Esophagus squamous epithelium (tissue), 5 donors: Measurements from ENCODE around the gene MAGEC1. TPM values are rescaled to one million over a fixed set of nuclear protein-coding genes. Genes with fewer than 3 reads are reported as not detected.

Experiments
- DNase-seq: peaks from one replicate; lab custom pipeline; 2025; lab: John Stamatoyannopoulos, UW
- H3K27ac ChIP-seq, 4 donors: fragments of 200-600 bp; sonication (generic); one replicate each; pipeline ENCODE4 v1.5.1; 2016 to 2019; ENCODE audit warnings: mild to moderate bottlenecking in 1 of 4
- H3K27me3 ChIP-seq, 4 donors: fragments of 200-600 bp; sonication (generic); 1 replicate in 3 of 4; 2 replicates in 1 of 4; pipeline versions ENCODE4 v1.5.1 to v1.6.0; 2017 to 2021; ENCODE audit warnings: antibody characterized with exemption in 1 of 4
- H3K36me3 ChIP-seq, 3 donors: fragments of 200-600 bp; sonication (generic); one replicate each; pipeline ENCODE4 v1.5.1; 2016 to 2019
- H3K4me1 ChIP-seq, 3 donors: fragments of 200-600 bp; sonication (generic); one replicate each; pipeline ENCODE4 v1.5.1; 2017 to 2019
- H3K4me3 ChIP-seq, 4 donors: fragments of 200-600 bp; sonication (generic); 1 replicate in 3 of 4; 2 replicates in 1 of 4; pipeline ENCODE4 v1.5.1; 2016 to 2019; ENCODE audit warnings: mild to moderate bottlenecking in 2 of 4, moderate library complexity in 1 of 4
- H3K9me3 ChIP-seq, 3 donors: fragments of 200-600 bp; sonication (generic); one replicate each; pipeline ENCODE4 v1.5.1; 2016 to 2019
- POLR2A ChIP-seq, 4 donors: fragments of 450-650 bp; IDR thresholded peaks; one replicate each; pipeline ENCODE4 v1.6.1; 2017; ENCODE audit warnings: antibody characterized with exemption in 4 of 4, mild to moderate bottlenecking in 4 of 4, moderate library complexity in 3 of 4
- WGBS, 2 donors: methylation state at CpG; one replicate each; pipeline ENCODE4 v1.1.5; 2018; 5-methylcytosine and 5-hydroxymethylcytosine counted together
- intact Hi-C: fragments of 100-400 bp; cut with DNase I; formaldehyde crosslinking; loops from one replicate; pipeline ENCODE4 v1.15.0; 2022
- total RNA-seq, 4 donors: library from RNA; depleted of rRNA; stranded (reverse); fragments of >200 nt; gene quantifications; one replicate each; pipeline ENCODE4 v1.1.0, GENCODE V29; 2016
- TF ChIP-seq, protein P1 (sequence below), 6 experiments: fragments of 450-650 bp in 4 of 6; fragments of 200-600 bp in 2 of 6; sonication (generic) in 2 of 6; IDR thresholded peaks; one replicate each; pipeline ENCODE4 v1.5.1; 2016 to 2019; ENCODE audit warnings: antibody characterized with exemption in 6 of 6, mild to moderate bottlenecking in 4 of 6, moderate library complexity in 4 of 6
- donor health status: DM: yes; HTN: yes; CAD: no.

The MAGEC1 gene
- total RNA-seq, 4 donors from 2014 or later, result not detected

DNA sequence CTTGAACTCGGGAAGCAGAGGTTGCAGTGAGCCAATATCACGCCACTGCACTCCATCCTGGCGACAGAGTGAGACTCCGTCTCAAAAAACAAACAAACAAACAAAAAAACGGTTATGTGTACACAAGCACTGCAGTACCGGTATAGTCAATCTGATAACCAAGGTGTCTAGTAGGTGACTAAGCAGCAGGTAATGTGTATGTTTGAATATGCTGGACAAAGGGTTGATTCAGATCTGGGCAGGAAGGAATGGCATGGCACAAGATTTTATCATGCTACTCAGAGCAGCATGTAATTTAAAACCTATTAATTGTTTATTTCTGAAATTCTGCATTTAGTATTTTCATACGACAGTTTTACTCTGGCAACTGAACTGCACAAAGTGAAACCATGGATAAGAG lies 41.7 kb downstream of the MAGEC1 start:
- Histone ChIP-seq H3K27ac (no peak overlapping the region), H3K4me1 (no peaks in the 10 kb centered on the region), H3K36me3 (no peaks in the 10 kb centered on the region), H3K4me3 (no peak overlapping the region), H3K9me3 (no peaks in the 10 kb centered on the region), H3K27me3 (no peaks in the 10 kb centered on the region)
- WGBS, 2 donors, result 54 to 70% methylated on average over 7 of the region's 7 CpGs
- DNase-seq, result no peak
- intact Hi-C loops, result no loop called here
- no peak for TF ChIP-seq POLR2A (IDR thresholded peaks at IDR 0.05)
- TF ChIP-seq, protein P1, sequence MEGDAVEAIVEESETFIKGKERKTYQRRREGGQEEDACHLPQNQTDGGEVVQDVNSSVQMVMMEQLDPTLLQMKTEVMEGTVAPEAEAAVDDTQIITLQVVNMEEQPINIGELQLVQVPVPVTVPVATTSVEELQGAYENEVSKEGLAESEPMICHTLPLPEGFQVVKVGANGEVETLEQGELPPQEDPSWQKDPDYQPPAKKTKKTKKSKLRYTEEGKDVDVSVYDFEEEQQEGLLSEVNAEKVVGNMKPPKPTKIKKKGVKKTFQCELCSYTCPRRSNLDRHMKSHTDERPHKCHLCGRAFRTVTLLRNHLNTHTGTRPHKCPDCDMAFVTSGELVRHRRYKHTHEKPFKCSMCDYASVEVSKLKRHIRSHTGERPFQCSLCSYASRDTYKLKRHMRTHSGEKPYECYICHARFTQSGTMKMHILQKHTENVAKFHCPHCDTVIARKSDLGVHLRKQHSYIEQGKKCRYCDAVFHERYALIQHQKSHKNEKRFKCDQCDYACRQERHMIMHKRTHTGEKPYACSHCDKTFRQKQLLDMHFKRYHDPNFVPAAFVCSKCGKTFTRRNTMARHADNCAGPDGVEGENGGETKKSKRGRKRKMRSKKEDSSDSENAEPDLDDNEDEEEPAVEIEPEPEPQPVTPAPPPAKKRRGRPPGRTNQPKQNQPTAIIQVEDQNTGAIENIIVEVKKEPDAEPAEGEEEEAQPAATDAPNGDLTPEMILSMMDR (IDR thresholded peaks at IDR 0.05), result no peak

DNA sequence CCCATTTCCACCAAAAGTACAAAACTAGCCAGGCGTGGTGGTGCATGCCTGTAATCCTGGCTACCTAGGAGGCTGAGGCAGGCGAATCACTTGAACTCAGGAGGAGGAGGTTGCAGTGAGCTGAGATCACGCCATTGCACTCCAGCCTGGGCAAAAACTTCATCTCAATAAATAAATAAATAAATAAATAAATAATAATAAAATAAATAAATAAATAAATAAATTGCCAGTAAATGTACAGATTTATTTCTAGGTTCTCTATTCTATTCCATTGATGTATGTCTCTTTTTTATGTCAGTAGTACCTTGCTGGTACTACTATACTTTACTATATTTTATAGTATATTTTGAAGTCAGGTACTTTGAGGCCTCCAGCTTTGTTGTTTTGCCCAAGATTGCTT lies 43.7 kb downstream of the MAGEC1 start:
- Histone ChIP-seq H3K36me3 (no peaks in the 10 kb centered on the region), H3K4me3 (no peak overlapping the region), H3K27ac (no peak overlapping the region), H3K9me3 (no peaks in the 10 kb centered on the region), H3K27me3 (no peaks in the 10 kb centered on the region), H3K4me1 (no peaks in the 10 kb centered on the region)
- 68 to 86% methylated on average over 1 to 3 of the region's 3 CpGs for WGBS, 2 donors
- TF ChIP-seq, protein P1 (IDR thresholded peaks at IDR 0.05), result no peak
- TF ChIP-seq POLR2A (IDR thresholded peaks at IDR 0.05), result no peak
- intact Hi-C loops, result no loop called here
- DNase-seq, result no peak

DNA sequence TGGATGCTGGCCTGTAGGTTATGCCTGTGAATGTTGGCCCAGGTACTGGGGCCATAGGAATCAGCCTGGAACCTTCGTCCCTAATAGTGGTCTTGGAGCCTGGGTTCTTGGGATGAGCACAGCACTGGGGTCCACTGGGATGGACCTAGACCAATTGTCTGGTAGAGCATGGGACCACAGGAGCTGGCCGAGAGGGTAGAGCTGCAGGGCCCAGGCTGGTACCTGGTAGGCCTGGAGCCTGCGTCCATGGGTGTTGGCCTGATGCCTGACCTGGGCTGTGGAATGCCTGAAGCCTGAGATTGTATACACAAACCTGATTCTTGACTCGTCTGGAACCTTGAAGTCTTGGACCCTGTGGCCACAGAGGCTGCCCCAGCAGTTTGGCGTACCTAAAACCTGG lies 48.9 kb downstream of the MAGEC1 start:
- H3K9me3 ChIP-seq, result no peaks in the 10 kb centered on the region
- intact Hi-C loops, result no loop called here
- H3K27ac ChIP-seq, result no peak overlapping the region
- H3K36me3 ChIP-seq, result no peaks in the 10 kb centered on the region
- 52% methylated on average over 3 of the region's 5 CpGs; no CpG with 5 or more reads in 1 of the 2 donors for WGBS, 2 donors
- no peak overlapping the region for H3K4me3 ChIP-seq
- H3K4me1 ChIP-seq, result no peaks in the 10 kb centered on the region
- TF ChIP-seq POLR2A (IDR thresholded peaks at IDR 0.05), result no peak
- TF ChIP-seq, protein P1 (IDR thresholded peaks at IDR 0.05), result no peak
- no peaks in the 10 kb centered on the region for H3K27me3 ChIP-seq
- DNase-seq, result no peak

DNA sequence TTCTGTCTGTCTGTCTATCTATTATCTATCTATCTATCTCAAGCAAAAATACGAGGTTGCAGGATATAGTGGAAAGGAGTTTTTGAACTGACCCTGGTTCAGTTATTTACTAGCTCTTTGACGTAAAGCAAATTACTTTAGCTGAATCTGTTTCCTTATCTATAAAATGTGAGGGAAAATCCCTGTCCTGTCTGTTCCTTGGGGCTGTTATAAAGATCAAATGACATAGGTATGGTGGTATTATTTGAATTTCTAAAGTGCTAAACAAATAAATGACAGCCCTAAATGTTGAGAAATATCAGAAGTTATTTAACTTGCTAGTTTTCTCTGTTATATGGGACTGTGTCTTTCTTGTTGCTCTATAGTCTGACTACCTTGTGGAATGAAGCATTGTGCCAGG lies 55.0 kb downstream of the MAGEC1 start:
- WGBS, 2 donors, result 39 to 52% methylated on average over 2 of the region's 2 CpGs
- intact Hi-C loops, result no loop called here

More for the DNA sequence above, 55.0 kb downstream of the MAGEC1 start:
- H3K27me3 ChIP-seq, result no peaks in the 10 kb centered on the region
- H3K4me1 ChIP-seq, result no peaks in the 10 kb centered on the region
- DNase-seq, result no peak
- no peak overlapping the region for H3K27ac ChIP-seq
- TF ChIP-seq, protein P1 (IDR thresholded peaks at IDR 0.05), result no peak
- no peak for TF ChIP-seq POLR2A (IDR thresholded peaks at IDR 0.05)
- H3K9me3 ChIP-seq, result no peaks in the 10 kb centered on the region
- no peaks in the 10 kb centered on the region for H3K36me3 ChIP-seq
- no peak overlapping the region for H3K4me3 ChIP-seq

Other genes starting within 250 kb of the MAGEC1 start
- not detected for gene SPANXD, start 205.2 kb upstream of the MAGEC1 start, total RNA-seq
- not detected for gene MAGEC3, start 65.6 kb upstream of the MAGEC1 start, total RNA-seq